SU-DHL-6 (cell line): ENCODE measurements around the gene MYL12A.

ENCODE experiments used
- H2AFZ ChIP-seq: fragments of 200-600 bp; sonication (generic); 2 replicates; pipeline ENCODE4 v1.6.1; 2014; ENCODE audit warnings: low read depth, mild to moderate bottlenecking, moderate library complexity, mixed read lengths, antibody characterized with exemption, low read length; ENCODE audit not compliant: severe bottlenecking
- H3F3A ChIP-seq: fragments of 200-600 bp; shearing (Covaris generic); 2 replicates; pipeline ENCODE4 v1.6.0; 2016; ENCODE audit warnings: antibody characterized with exemption, mild to moderate bottlenecking; ENCODE audit not compliant: insufficient read depth
- H3K27ac ChIP-seq: fragments of 200-600 bp; sonication (generic); 2 replicates; pipeline ENCODE4 v1.5.1; 2016; ENCODE audit warnings: low read depth, mild to moderate bottlenecking, low read length, moderate library complexity, mixed read lengths
- H3K27me3 ChIP-seq: fragments of 200-600 bp; sonication (generic), shearing (Covaris generic); 2 replicates; pipeline ENCODE4 v1.6.0; 2014; ENCODE audit warnings: mild to moderate bottlenecking, low read length
- H3K36me3 ChIP-seq: fragments of 200-600 bp; sonication (generic); 2 replicates; pipeline ENCODE4 v1.6.1; 2014; ENCODE audit warnings: mild to moderate bottlenecking, low read length, mixed read lengths
- H3K4me2 ChIP-seq: fragments of 300-600, 200-600 bp; shearing (Covaris generic), sonication (generic); 2 replicates; pipeline ENCODE4 v1.6.0; 2014; ENCODE audit warnings: low read length, low read depth, mild to moderate bottlenecking; ENCODE audit not compliant: poor library complexity, severe bottlenecking
- H3K4me3 ChIP-seq: fragments of 200-600 bp; sonication (generic); 2 replicates; pipeline ENCODE4 v1.5.1; 2014; ENCODE audit warnings: antibody characterized with exemption, low read length, mild to moderate bottlenecking, mixed read lengths; ENCODE audit not compliant: insufficient read depth, poor library complexity, severe bottlenecking
- H3K79me2 ChIP-seq: fragments of 200-600 bp; sonication (generic); 2 replicates; pipeline ENCODE4 v1.6.1; 2014; ENCODE audit warnings: mild to moderate bottlenecking, low read length, moderate library complexity; ENCODE audit not compliant: insufficient read depth
- H3K9ac ChIP-seq: fragments of 200-600 bp; sonication (generic); 2 replicates; pipeline ENCODE4 v1.7.0; 2014; ENCODE audit warnings: mild to moderate bottlenecking, low read length
- H3K9me2 ChIP-seq: fragments of 200-600 bp; sonication (generic); replicated peaks from 2 replicates; pipeline ENCODE4 v1.6.1; 2014; ENCODE audit warnings: low read length; ENCODE audit not compliant: insufficient read depth
- H3K9me3 ChIP-seq: fragments of 200-600 bp; sonication (generic); 2 replicates; pipeline ENCODE4 v1.6.1; 2014; ENCODE audit warnings: low read length, mixed read lengths; ENCODE audit not compliant: insufficient read depth
- H4K20me1 ChIP-seq: fragments of 200-600 bp; sonication (generic); 2 replicates; pipeline ENCODE4 v1.6.1; 2014; ENCODE audit warnings: low read depth, mild to moderate bottlenecking, antibody characterized with exemption, low read length, moderate library complexity, mixed read lengths
- CTCF ChIP-seq: fragments of 200-600 bp; sonication (generic); IDR thresholded peaks from one replicate; pipeline ENCODE4 v1.5.1; 2017; ENCODE audit warnings: antibody characterized with exemption, mild to moderate bottlenecking, low read length, moderate library complexity; ENCODE audit not compliant: insufficient read depth, poor library complexity, severe bottlenecking
- EZH2phosphoT487 ChIP-seq: fragments of 200-600 bp; sonication (generic), shearing (Covaris generic); conservative IDR thresholded peaks from 2 replicates; pipeline ENCODE4 v1.6.1; 2018; ENCODE audit warnings: mild to moderate bottlenecking, antibody characterized with exemption, low read length, moderate library complexity, mixed read lengths

MYL12A gene

GRCh38 chr18:3268306-3268705, 20.7 kb downstream of the MYL12A start:
- no peak overlapping the region for H3K4me3 ChIP-seq
- no peak overlapping the region for H3K4me2 ChIP-seq
- no peak overlapping the region for H2AFZ ChIP-seq
- H3K9me2 ChIP-seq, result no peaks in the 10 kb centered on the region
- no peak overlapping the region for H3K9ac ChIP-seq
- peaks cover 87% of the 10 kb centered on the region for H3K79me2 ChIP-seq
- H3K27me3 ChIP-seq, result no peaks in the 10 kb centered on the region
- H3K36me3 ChIP-seq, result no peaks in the 10 kb centered on the region
- no peaks in the 10 kb centered on the region for H3F3A ChIP-seq
- peaks cover 16% of the 10 kb centered on the region for H4K20me1 ChIP-seq
- H3K27ac ChIP-seq, result no peak overlapping the region
- TF ChIP-seq EZH2phosphoT487 (no peak), CTCF (no peak)
- no peaks in the 10 kb centered on the region for H3K9me3 ChIP-seq

- no peaks in the 10 kb centered on the region for H3K27me3 ChIP-seq
- no peaks in the 10 kb centered on the region for H3F3A ChIP-seq
- H3K9me2 ChIP-seq, result no peaks in the 10 kb centered on the region
- H2AFZ ChIP-seq, result no peak overlapping the region
- peaks cover 77% of the 10 kb centered on the region for H3K79me2 ChIP-seq
- H3K4me2 ChIP-seq, result no peak overlapping the region
- no peak overlapping the region for H3K9ac ChIP-seq
- no peaks in the 10 kb centered on the region for H3K9me3 ChIP-seq
- H3K36me3 ChIP-seq, result no peaks in the 10 kb centered on the region
- H4K20me1 ChIP-seq, result peaks cover 12% of the 10 kb centered on the region; the same call in 1 of the 2 replicates
- no peak overlapping the region for H3K4me3 ChIP-seq
- no peak overlapping the region for H3K27ac ChIP-seq
- TF ChIP-seq CTCF (no peak), EZH2phosphoT487 (no peak)
Observed at GRCh38 chr18:3269241-3269913, 21.8 kb downstream of the MYL12A start.

- Histone ChIP-seq H4K20me1 (peaks cover 7% of the 10 kb centered on the region; the same call in 1 of the 2 replicates), H2AFZ (no peak overlapping the region), H3K36me3 (peaks cover 2% of the 10 kb centered on the region), H3K27me3 (no peaks in the 10 kb centered on the region), H3K9ac (no peak overlapping the region), H3K4me2 (no peak overlapping the region), H3K9me2 (no peaks in the 10 kb centered on the region), H3K9me3 (no peaks in the 10 kb centered on the region), H3K27ac (no peak overlapping the region), H3K4me3 (no peak overlapping the region), H3F3A (no peaks in the 10 kb centered on the region), H3K79me2 (peaks cover 72% of the 10 kb centered on the region)
- TF ChIP-seq CTCF (no peak), EZH2phosphoT487 (no peak)
Observed at GRCh38 chr18:3269914-3270299, 22.3 kb downstream of the MYL12A start.
